ENCODE data around the gene CCNY. TPM values are rescaled to one million over a fixed set of nuclear protein-coding genes. Genes with fewer than 3 reads are reported as not detected.

Gene CCNY
- total RNA-seq, 2 experiments from 2014 or later = 64.9 to 66.9 TPM

DNA sequence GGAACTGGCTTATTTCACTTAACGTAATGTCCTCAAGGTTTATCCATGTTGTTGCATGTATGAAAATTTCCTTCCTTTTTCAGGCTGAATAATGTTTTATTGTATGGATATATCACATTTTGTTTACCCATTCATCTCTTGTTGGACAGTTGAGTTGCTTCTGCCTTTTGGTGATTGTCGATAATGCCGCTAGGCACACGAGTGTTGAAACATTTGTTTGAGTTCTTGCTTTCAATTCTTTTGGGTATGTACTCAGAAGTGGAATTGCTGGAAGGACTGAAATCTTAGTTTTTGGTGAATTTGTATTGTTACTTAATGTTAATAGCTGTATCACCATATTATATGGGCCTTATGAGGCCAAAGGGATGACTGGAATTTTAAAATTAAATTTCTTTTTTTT, 23.6 kb downstream of the CCNY start:
- Histone ChIP-seq H3K27ac (ENCODE audit: low read depth in 1 of 2, low read length in 2 of 2) (no peak overlapping the region), H3K4me3 (ENCODE audit: low read length) (no peak overlapping the region), H3K36me3 (ENCODE audit: insufficient read depth, low read length) (no peaks in the 10 kb centered on the region), H3K9me3 (ENCODE audit: control insufficient read depth in 1 of 2, insufficient read depth in 1 of 2, low read length in 2 of 2) (peaks cover 0 to 4% of the 10 kb centered on the region in 2 experiments), H3K4me1 (ENCODE audit: insufficient read depth, low read length) (peaks cover 29% of the 10 kb centered on the region), H3K27me3 (ENCODE audit: control insufficient read depth in 1 of 2, insufficient read depth in 2 of 2, low read length in 2 of 2) (no peaks in the 10 kb centered on the region)
- ATAC-seq (ENCODE audit: poor library complexity) (no peak), DNase-seq (no peak)
- Mint-ChIP-seq H3K4me3 (no peak overlapping the region), H3K27me3 (no peaks in the 10 kb centered on the region), H3K36me3 (ENCODE audit: low read depth) (no peaks in the 10 kb centered on the region), H3K9me3 (no peaks in the 10 kb centered on the region), H3K27ac (no peak overlapping the region), H3K4me1 (ENCODE audit: low read depth) (peaks cover 71% of the 10 kb centered on the region)
- ChIA-PET CTCF (interaction anchor here (1.5 kb wide), 1 partner anchor 9 kb away, joined by 3 read pairs; no protein-coding TSS in a partner anchor), POLR2A (no interaction called here)
- intact Hi-C loops (cut with DNase I, micrococcal nuclease) = no loop called here
- TF ChIP-seq, protein P1, sequence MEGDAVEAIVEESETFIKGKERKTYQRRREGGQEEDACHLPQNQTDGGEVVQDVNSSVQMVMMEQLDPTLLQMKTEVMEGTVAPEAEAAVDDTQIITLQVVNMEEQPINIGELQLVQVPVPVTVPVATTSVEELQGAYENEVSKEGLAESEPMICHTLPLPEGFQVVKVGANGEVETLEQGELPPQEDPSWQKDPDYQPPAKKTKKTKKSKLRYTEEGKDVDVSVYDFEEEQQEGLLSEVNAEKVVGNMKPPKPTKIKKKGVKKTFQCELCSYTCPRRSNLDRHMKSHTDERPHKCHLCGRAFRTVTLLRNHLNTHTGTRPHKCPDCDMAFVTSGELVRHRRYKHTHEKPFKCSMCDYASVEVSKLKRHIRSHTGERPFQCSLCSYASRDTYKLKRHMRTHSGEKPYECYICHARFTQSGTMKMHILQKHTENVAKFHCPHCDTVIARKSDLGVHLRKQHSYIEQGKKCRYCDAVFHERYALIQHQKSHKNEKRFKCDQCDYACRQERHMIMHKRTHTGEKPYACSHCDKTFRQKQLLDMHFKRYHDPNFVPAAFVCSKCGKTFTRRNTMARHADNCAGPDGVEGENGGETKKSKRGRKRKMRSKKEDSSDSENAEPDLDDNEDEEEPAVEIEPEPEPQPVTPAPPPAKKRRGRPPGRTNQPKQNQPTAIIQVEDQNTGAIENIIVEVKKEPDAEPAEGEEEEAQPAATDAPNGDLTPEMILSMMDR (IDR thresholded peaks at IDR 0.05) = no peak

GRCh38 chr10:35362701-35363350, 26.5 kb downstream of the CCNY start:
- no peaks in the 10 kb centered on the region for H3K27me3 Mint-ChIP-seq
- TF ChIP-seq, protein P1 (IDR thresholded peaks at IDR 0.05) = no peak
- POLR2A ChIA-PET = no interaction called here
- Histone ChIP-seq H3K4me1 (ENCODE audit: insufficient read depth, low read length) (peaks cover 16% of the 10 kb centered on the region), H3K4me3 (ENCODE audit: low read length) (no peak overlapping the region), H3K9me3 (ENCODE audit: control insufficient read depth in 1 of 2, insufficient read depth in 1 of 2, low read length in 2 of 2) (peaks cover 0 to 4% of the 10 kb centered on the region in 2 experiments), H3K27me3 (ENCODE audit: control insufficient read depth in 1 of 2, insufficient read depth in 2 of 2, low read length in 2 of 2) (no peaks in the 10 kb centered on the region), H3K27ac (ENCODE audit: low read depth in 1 of 2, low read length in 2 of 2) (no peak overlapping the region), H3K36me3 (ENCODE audit: insufficient read depth, low read length) (no peaks in the 10 kb centered on the region)
- CTCF ChIA-PET = no interaction called here
- H3K36me3 Mint-ChIP-seq (ENCODE audit: low read depth) = no peaks in the 10 kb centered on the region
- peaks cover 71% of the 10 kb centered on the region for H3K4me1 Mint-ChIP-seq (ENCODE audit: low read depth)
- no peak for DNase-seq
- H3K4me3 Mint-ChIP-seq = no peak overlapping the region
- intact Hi-C loops (cut with DNase I, micrococcal nuclease) = no loop called here
- H3K27ac Mint-ChIP-seq = no peak overlapping the region
- no peak for ATAC-seq (ENCODE audit: poor library complexity)
- H3K9me3 Mint-ChIP-seq = no peaks in the 10 kb centered on the region

- TF ChIP-seq, protein P1 (IDR thresholded peaks at IDR 0.05) = no peak
- H3K27me3 ChIP-seq (ENCODE audit: control insufficient read depth in 1 of 2, insufficient read depth in 2 of 2, low read length in 2 of 2) = no peaks in the 10 kb centered on the region
- H3K4me3 ChIP-seq (ENCODE audit: low read length) = no peak overlapping the region
- ATAC-seq (ENCODE audit: poor library complexity) (no peak), DNase-seq (no peak)
- peaks cover 0 to 4% of the 10 kb centered on the region in 2 experiments for H3K9me3 ChIP-seq (ENCODE audit: control insufficient read depth in 1 of 2, insufficient read depth in 1 of 2, low read length in 2 of 2)
- intact Hi-C loops (cut with DNase I, micrococcal nuclease) = no loop called here
- POLR2A ChIA-PET = no interaction called here
- H3K4me3 Mint-ChIP-seq = no peak overlapping the region
- CTCF ChIA-PET = no interaction called here
- peaks cover 19% of the 10 kb centered on the region for H3K4me1 ChIP-seq (ENCODE audit: insufficient read depth, low read length)
- no peaks in the 10 kb centered on the region for H3K27me3 Mint-ChIP-seq
- no peaks in the 10 kb centered on the region for H3K36me3 Mint-ChIP-seq (ENCODE audit: low read depth)
- H3K27ac ChIP-seq (ENCODE audit: low read depth in 1 of 2, low read length in 2 of 2) = no peak overlapping the region
- H3K4me1 Mint-ChIP-seq (ENCODE audit: low read depth) = peaks cover 71% of the 10 kb centered on the region
- no peaks in the 10 kb centered on the region for H3K36me3 ChIP-seq (ENCODE audit: insufficient read depth, low read length)
- H3K27ac Mint-ChIP-seq = no peak overlapping the region
- H3K9me3 Mint-ChIP-seq = no peaks in the 10 kb centered on the region
Measured at GRCh38 chr10:35363587-35363986, 27.3 kb downstream of the CCNY start.
